HepG2 (cell line): Measurements from ENCODE around the gene ZBTB43. TPM values are rescaled to one million over a fixed set of nuclear protein-coding genes. Genes with fewer than 3 reads are reported as not detected.

Source experiments
- CSRNP2 ChIP-seq: sonication (generic); formaldehyde crosslinking; conservative IDR thresholded peaks from 2 replicates; pipeline ENCODE4 v1.8.0; 2022; ENCODE audit warnings: low read depth, missing genetic modification reagents
- ELF3 ChIP-seq: IDR thresholded peaks from 2 replicates; pipeline ENCODE4 v1.6.1; 2016; ENCODE audit warnings: missing genetic modification reagents, missing compliant biosample characterization
- KDM4B ChIP-seq: sonication (generic); formaldehyde crosslinking; IDR thresholded peaks from 2 replicates; pipeline ENCODE4 v1.4.0; 2020; ENCODE audit warnings: missing genetic modification reagents
- MAFK ChIP-seq, 2 experiments: IDR thresholded peaks in 1 of 2; conservative IDR thresholded peaks in 1 of 2; 2 replicates each; pipeline ENCODE4 v1.6.1; 2011; ENCODE audit warnings: improper control_type of control experiment in 2 of 2, low read length in 2 of 2
- NFE2 ChIP-seq: sonication (generic); formaldehyde crosslinking; IDR thresholded peaks from 2 replicates; pipeline ENCODE4 v1.4.0; 2020; ENCODE audit warnings: missing genetic modification reagents
- SNAPC2 ChIP-seq: sonication (generic); formaldehyde crosslinking; IDR thresholded peaks from 2 replicates; pipeline ENCODE4 v1.8.1; 2022; ENCODE audit warnings: mild to moderate bottlenecking, missing genetic modification reagents
- SOX5 ChIP-seq: IDR thresholded peaks from 2 replicates; pipeline ENCODE4 v1.6.1; 2016; ENCODE audit warnings: borderline replicate concordance
- ZBTB46 ChIP-seq: sonication (generic); formaldehyde crosslinking; IDR thresholded peaks from 2 replicates; pipeline ENCODE4 v1.4.0; 2020; ENCODE audit warnings: mild to moderate bottlenecking, missing genetic modification reagents, borderline replicate concordance
- ZMYM4 ChIP-seq: sonication (generic); formaldehyde crosslinking; IDR thresholded peaks from 2 replicates; pipeline ENCODE4 v1.8.1; 2023; ENCODE audit warnings: mild to moderate bottlenecking, missing genetic modification reagents
- ZNF3 ChIP-seq: IDR thresholded peaks from 2 replicates; pipeline ENCODE4 v1.7.0; 2017; ENCODE audit warnings: inconsistent platforms
- ZNF441 ChIP-seq: sonication (generic); formaldehyde crosslinking; IDR thresholded peaks from 2 replicates; pipeline ENCODE4 v1.7.0; 2021; ENCODE audit warnings: missing genetic modification reagents, borderline replicate concordance
- ZNF570 ChIP-seq: sonication (generic); formaldehyde crosslinking; IDR thresholded peaks from 2 replicates; pipeline ENCODE4 v1.4.0; 2020; ENCODE audit warnings: mild to moderate bottlenecking, missing genetic modification reagents, borderline replicate concordance
- ZNF577 ChIP-seq: sonication (generic); formaldehyde crosslinking; IDR thresholded peaks from 2 replicates; pipeline ENCODE4 v1.4.0; 2020; ENCODE audit warnings: mild to moderate bottlenecking, low read depth, missing genetic modification reagents, borderline replicate concordance
- ZNF674 ChIP-seq: sonication (generic); formaldehyde crosslinking; IDR thresholded peaks from 2 replicates; pipeline ENCODE4 v1.5.0; 2020; ENCODE audit warnings: low read depth, mild to moderate bottlenecking, missing genetic modification reagents
- polyA plus RNA-seq, 8 experiments: library from polyadenylated mRNA; depleted of rRNA in 3 of 8; stranded (reverse) in 7 of 8; unstranded in 1 of 8; fragments of >200 nt; fragmentation: Illumina TruSeq in 4 of 8; extraction: Trizol in 4 of 8; gene quantifications; 2 replicates each; pipeline versions ENCODE4 v1.2.1 to v1.2.3, GENCODE V29; 2011 to 2016; ENCODE audit warnings: low read depth in 4 of 8, missing spikeins in 1 of 8, mixed read lengths in 1 of 8; ENCODE audit not compliant: insufficient read depth in 1 of 8
- total RNA-seq, 5 experiments: library from RNA; depleted of rRNA; stranded (reverse); fragments of >200 nt; fragmentation: Illumina TruSeq; extraction: Trizol; gene quantifications; 2 replicates each; pipeline ENCODE4 v1.2.3, GENCODE V29; 2016; ENCODE audit warnings: low read depth in 1 of 5

ZBTB43 gene
- total and polyA plus RNA-seq, 2 of the 13 experiments (the other 11 are each of a cell fraction or from before 2014, with no cell fraction given) = 7.1 to 31.4 TPM

- TF ChIP-seq ZNF674 (CRISPR knock-in tag) (no peak), CSRNP2 (no peak), ZNF570 (no peak), MAFK (conservative IDR thresholded peaks at IDR 0.05 in 1 of 2, IDR thresholded peaks at IDR 0.05 in 1 of 2; ENCODE audit: low read length in 2 of 2) (peak; percentile 26 to 73; a peak in 2 of 4 replicates), SOX5 (CRISPR knock-in tag) (no peak), ZMYM4 (no peak), NFE2 (CRISPR knock-in tag) (no peak), ZNF3 (CRISPR knock-in tag) (no peak), ZNF441 (CRISPR knock-in tag) (no peak), ZBTB46 (CRISPR knock-in tag) (no peak), SNAPC2 (CRISPR knock-in tag) (no peak), ELF3 (CRISPR knock-in tag) (no peak), KDM4B (CRISPR knock-in tag) (no peak), ZNF577 (CRISPR knock-in tag) (no peak)
- TF ChIP-seq, all 625 proteins: peak for 3
Measured at GRCh38 chr9:126875756-126876510, 71.1 kb downstream of the ZBTB43 start (continued).
